GM23338 (cell line): ENCODE measurements around the gene PDE10A. TPM values are rescaled to one million over a fixed set of nuclear protein-coding genes. Genes with fewer than 3 reads are reported as not detected.

Source experiments
- ATAC-seq: fragments of 200-7000 bp; cut with Tn5 transposase; 3 replicates; pipeline ENCODE4 v1.9.1; 2020
- DNase-seq: peaks from one replicate; pipeline ENCODE4 v3.0.0-alpha.2; 2015; ENCODE audit warnings: low spot score
- H2AFZ ChIP-seq: fragments of 200-600 bp; sonication (generic); 2 replicates; pipeline ENCODE4 v1.8.0; 2016; ENCODE audit warnings: antibody characterized with exemption, mild to moderate bottlenecking, moderate library complexity
- H3F3A ChIP-seq: fragments of 200-600 bp; sonication (generic); replicated peaks from 2 replicates; pipeline ENCODE4 v1.8.0; 2017; ENCODE audit warnings: antibody characterized with exemption, mixed run types, low read depth
- H3K27ac ChIP-seq: fragments of 200-600 bp; sonication (generic); 2 replicates; pipeline ENCODE4 v1.6.1; 2016; ENCODE audit warnings: low read depth
- H3K27me3 ChIP-seq: fragments of 200-600 bp; sonication (generic); 2 replicates; pipeline ENCODE4 v1.8.0; 2016; ENCODE audit warnings: mild to moderate bottlenecking, mixed run types, moderate library complexity; ENCODE audit not compliant: insufficient read depth
- H3K36me3 ChIP-seq: fragments of 200-600 bp; sonication (generic); 2 replicates; pipeline ENCODE4 v1.8.0; 2016; ENCODE audit warnings: mild to moderate bottlenecking; ENCODE audit not compliant: insufficient read depth
- H3K4me1 ChIP-seq: fragments of 200-600 bp; sonication (generic); 2 replicates; pipeline ENCODE4 v1.8.0; 2016; ENCODE audit warnings: mild to moderate bottlenecking, moderate library complexity; ENCODE audit not compliant: insufficient read depth
- H3K4me2 ChIP-seq: fragments of 200-600 bp; sonication (generic); 2 replicates; pipeline ENCODE4 v1.7.1; 2017; ENCODE audit warnings: mixed run types
- H3K4me3 ChIP-seq: fragments of 200-600 bp; sonication (generic); 2 replicates; pipeline ENCODE4 v1.6.1; 2016; ENCODE audit warnings: mixed run types
- H3K79me2 ChIP-seq: fragments of 200-600 bp; sonication (generic); replicated peaks from 2 replicates; pipeline ENCODE4 v1.8.0; 2017; ENCODE audit warnings: mild to moderate bottlenecking; ENCODE audit not compliant: insufficient read depth
- H3K9me2 ChIP-seq: fragments of 200-600 bp; sonication (generic); 2 replicates; pipeline ENCODE4 v1.8.0; 2017; ENCODE audit not compliant: insufficient read depth
- H4K20me1 ChIP-seq: fragments of 200-600 bp; sonication (generic); replicated peaks from 2 replicates; pipeline ENCODE4 v1.8.0; 2017; ENCODE audit warnings: mild to moderate bottlenecking; ENCODE audit not compliant: insufficient read depth
- H3K27ac Mint-ChIP-seq: 2 replicates; pipeline ENCODE4 v1.8.0; 2020; ENCODE audit warnings: inconsistent platforms, mild to moderate bottlenecking, moderate library complexity, mixed read lengths
- H3K27me3 Mint-ChIP-seq: 3 replicates; pipeline ENCODE4 v1.8.0; 2022; ENCODE audit warnings: low read depth, mild to moderate bottlenecking, moderate library complexity, mixed read lengths, inconsistent platforms; ENCODE audit not compliant: insufficient read depth, poor library complexity
- H3K36me3 Mint-ChIP-seq: 3 replicates; pipeline ENCODE4 v1.8.0; 2021; ENCODE audit warnings: low read depth, mild to moderate bottlenecking, inconsistent platforms, moderate library complexity, mixed read lengths
- H3K4me1 Mint-ChIP-seq: 3 replicates; pipeline ENCODE4 v1.8.0; 2020; ENCODE audit warnings: mild to moderate bottlenecking, inconsistent platforms, mixed read lengths
- H3K4me3 Mint-ChIP-seq: 3 replicates; pipeline ENCODE4 v1.8.0; 2021; ENCODE audit warnings: moderate library complexity, mild to moderate bottlenecking, inconsistent platforms, mixed read lengths
- H3K9me3 Mint-ChIP-seq: 3 replicates; pipeline ENCODE4 v1.8.0; 2020; ENCODE audit warnings: moderate library complexity, mild to moderate bottlenecking, inconsistent platforms, mixed read lengths
- CTCF ChIP-seq, 2 experiments: fragments of 200-600 bp in 1 of 2; sonication (generic) in 1 of 2; conservative IDR thresholded peaks; 2 replicates each; pipeline versions ENCODE4 v1.5.1 to v1.6.1; 2016 to 2017; ENCODE audit warnings: antibody characterized with exemption in 2 of 2, low read depth in 2 of 2, mild to moderate bottlenecking in 2 of 2, moderate library complexity in 1 of 2
- ETS1 ChIP-seq: IDR thresholded peaks from 2 replicates; pipeline ENCODE4 v1.6.1; 2016; ENCODE audit warnings: antibody characterized with exemption
- EZH2 ChIP-seq: fragments of 200-600 bp; sonication (generic); IDR thresholded peaks from one replicate; pipeline ENCODE4 v1.8.0; 2017; ENCODE audit warnings: antibody characterized with exemption, mild to moderate bottlenecking, low read depth; ENCODE audit not compliant: unreplicated experiment
- EZH2phosphoT487 ChIP-seq: fragments of 200-600 bp; sonication (generic); IDR thresholded peaks from one replicate; pipeline ENCODE4 v1.8.1; 2018; ENCODE audit warnings: antibody characterized with exemption; ENCODE audit not compliant: unreplicated experiment
- JUNB ChIP-seq: IDR thresholded peaks from one replicate; pipeline ENCODE4 v1.6.1; 2016; ENCODE audit warnings: antibody characterized with exemption; ENCODE audit not compliant: unreplicated experiment
- NANOG ChIP-seq: IDR thresholded peaks from 2 replicates; pipeline ENCODE4 v1.6.1; 2016; ENCODE audit warnings: antibody characterized with exemption, borderline replicate concordance
- POLR2AphosphoS5 ChIP-seq: IDR thresholded peaks from 2 replicates; pipeline ENCODE4 v1.6.1; 2016; ENCODE audit warnings: antibody characterized with exemption, low read depth
- REST ChIP-seq: IDR thresholded peaks from one replicate; pipeline ENCODE4 v1.6.1; 2018; ENCODE audit warnings: antibody characterized with exemption; ENCODE audit not compliant: unreplicated experiment
- STAT1 ChIP-seq: IDR thresholded peaks from one replicate; pipeline ENCODE4 v1.6.1; 2016; ENCODE audit warnings: antibody characterized with exemption; ENCODE audit not compliant: unreplicated experiment
- ZNF114 ChIP-seq: fragments of 250-450 bp; sonication (Bioruptor Pico); IDR thresholded peaks from 2 replicates; pipeline ENCODE4 v1.5.0; 2020; ENCODE audit warnings: mild to moderate bottlenecking, moderate library complexity
- ZNF331 ChIP-seq: fragments of 250-450 bp; sonication (Bioruptor Pico); IDR thresholded peaks from 2 replicates; pipeline ENCODE4 v1.5.0; 2020; ENCODE audit warnings: low read depth, mild to moderate bottlenecking, moderate library complexity
- ZNF462 ChIP-seq: fragments of 250-450 bp; sonication (Bioruptor Pico); IDR thresholded peaks from 2 replicates; pipeline ENCODE4 v1.5.0; 2020; ENCODE audit warnings: mild to moderate bottlenecking, moderate library complexity
- polyA plus RNA-seq: library from polyadenylated mRNA; unstranded; fragments of >200 nt; fragmentation: Nextera tagmentation; extraction: Ambion mirVana; gene quantifications from 2 replicates; pipeline ENCODE4 v1.2.1, GENCODE V29; 2016
- total RNA-seq: library from RNA; depleted of rRNA; stranded (reverse); fragments of >200 nt; shearing (Covaris generic); gene quantifications from 2 replicates; pipeline ENCODE4 v1.2.3, GENCODE V29; 2014

The PDE10A gene
- total and polyA plus RNA-seq, 2 experiments from 2014 or later = 0.50 to 3.9 TPM

GRCh38 chr6:165678429-165678828 is 15.4 kb upstream of the PDE10A start:
- Mint-ChIP-seq H3K27ac (no peak overlapping the region; the same call in 1 of the 2 replicates), H3K4me1 (peaks cover 21% of the 10 kb centered on the region), H3K27me3 (peaks cover 8% of the 10 kb centered on the region), H3K36me3 (no peaks in the 10 kb centered on the region), H3K9me3 (no peaks in the 10 kb centered on the region), H3K4me3 (no peak overlapping the region)
- DNase-seq = no peak
- no peak overlapping the region for H3K4me2 ChIP-seq
- H3K36me3 ChIP-seq = no peaks in the 10 kb centered on the region
- H2AFZ ChIP-seq = no peak overlapping the region
- no peaks in the 10 kb centered on the region for H4K20me1 ChIP-seq
- no peaks in the 10 kb centered on the region for H3K27me3 ChIP-seq
- H3K79me2 ChIP-seq = no peaks in the 10 kb centered on the region
- peaks cover 12% of the 10 kb centered on the region; the same call in 1 of the 2 replicates for H3K4me1 ChIP-seq
- H3K4me3 ChIP-seq = no peak overlapping the region
- TF ChIP-seq EZH2 = no peak
- no peak for TF ChIP-seq CTCF (conservative IDR thresholded peaks at IDR 0.05; ENCODE audit: low read depth in 2 of 2)
- TF ChIP-seq ZNF114 (CRISPR knock-in tag) = no peak
- TF ChIP-seq ETS1 = no peak
- no peak for TF ChIP-seq ZNF462 (CRISPR knock-in tag)
- TF ChIP-seq REST = no peak
- no peak for TF ChIP-seq ZNF331
- TF ChIP-seq POLR2AphosphoS5 = no peak
- no peak for TF ChIP-seq EZH2phosphoT487
- TF ChIP-seq NANOG = no peak
- no peak for TF ChIP-seq JUNB
- TF ChIP-seq STAT1 = no peak
- H3K27ac ChIP-seq = no peak overlapping the region
- H3K9me2 ChIP-seq = no peaks in the 10 kb centered on the region
- H3F3A ChIP-seq = no peaks in the 10 kb centered on the region
- no peak for ATAC-seq
